ENCODE measurements around the gene CCDC197. TPM values are rescaled to one million over a fixed set of nuclear protein-coding genes. Genes with fewer than 3 reads are reported as not detected.

CCDC197 gene
- total RNA-seq, 4 donors from 2014 or later: not detected

DNA sequence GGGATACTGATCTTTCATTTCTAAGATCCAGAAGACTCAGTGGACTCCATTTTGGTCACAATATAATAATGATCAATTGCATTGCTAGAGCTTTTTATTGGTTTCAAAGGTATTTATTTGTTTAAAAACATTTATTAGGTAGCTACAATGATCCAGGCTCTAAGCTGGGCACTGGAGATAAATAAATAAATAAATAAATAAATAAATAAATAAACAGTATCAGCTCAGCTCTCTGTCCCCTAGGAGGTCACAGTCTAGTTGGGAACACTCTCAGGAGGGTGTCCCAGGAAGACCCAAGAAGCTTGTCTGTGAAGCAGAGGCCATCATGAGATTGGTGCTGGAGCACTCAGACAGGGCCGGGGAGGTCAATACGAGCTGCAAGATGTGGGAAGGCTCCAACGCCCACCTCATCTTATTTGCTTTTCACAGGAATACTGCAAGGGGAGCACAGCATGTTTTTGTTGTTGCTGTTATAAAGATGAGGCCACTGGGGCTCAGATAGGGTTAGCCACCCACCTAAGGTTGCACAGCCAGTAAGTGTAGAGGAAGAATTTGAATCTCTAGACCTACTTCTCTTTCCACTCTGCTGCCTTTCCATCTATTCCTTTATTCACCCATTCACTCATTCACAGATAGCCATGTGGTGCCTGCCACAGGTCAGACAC lies 36.2 kb upstream of the CCDC197 start:
- peaks cover 0 to 39% (median 12%) of the 10 kb centered on the region in 4 donors for H3K36me3 ChIP-seq
- H3K27ac ChIP-seq (replicated peaks in 1 of 4): peak overlapping the region; percentile 78 to 94 (median 90)
- no peaks in the 10 kb centered on the region for H3K27me3 ChIP-seq
- no peaks in the 10 kb centered on the region for H3K9me3 ChIP-seq
- TF ChIP-seq POLR2AphosphoS5 (IDR thresholded peaks at IDR 0.05): no peak
- TF ChIP-seq POLR2A (IDR thresholded peaks at IDR 0.05; ENCODE audit: low read depth): no peak
- TF ChIP-seq, protein P1, sequence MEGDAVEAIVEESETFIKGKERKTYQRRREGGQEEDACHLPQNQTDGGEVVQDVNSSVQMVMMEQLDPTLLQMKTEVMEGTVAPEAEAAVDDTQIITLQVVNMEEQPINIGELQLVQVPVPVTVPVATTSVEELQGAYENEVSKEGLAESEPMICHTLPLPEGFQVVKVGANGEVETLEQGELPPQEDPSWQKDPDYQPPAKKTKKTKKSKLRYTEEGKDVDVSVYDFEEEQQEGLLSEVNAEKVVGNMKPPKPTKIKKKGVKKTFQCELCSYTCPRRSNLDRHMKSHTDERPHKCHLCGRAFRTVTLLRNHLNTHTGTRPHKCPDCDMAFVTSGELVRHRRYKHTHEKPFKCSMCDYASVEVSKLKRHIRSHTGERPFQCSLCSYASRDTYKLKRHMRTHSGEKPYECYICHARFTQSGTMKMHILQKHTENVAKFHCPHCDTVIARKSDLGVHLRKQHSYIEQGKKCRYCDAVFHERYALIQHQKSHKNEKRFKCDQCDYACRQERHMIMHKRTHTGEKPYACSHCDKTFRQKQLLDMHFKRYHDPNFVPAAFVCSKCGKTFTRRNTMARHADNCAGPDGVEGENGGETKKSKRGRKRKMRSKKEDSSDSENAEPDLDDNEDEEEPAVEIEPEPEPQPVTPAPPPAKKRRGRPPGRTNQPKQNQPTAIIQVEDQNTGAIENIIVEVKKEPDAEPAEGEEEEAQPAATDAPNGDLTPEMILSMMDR (IDR thresholded peaks at IDR 0.05): no peak
- no peak for TF ChIP-seq EP300 (IDR thresholded peaks at IDR 0.05)
- peaks cover 66 to 89% (median 84%) of the 10 kb centered on the region in 4 donors for H3K4me1 ChIP-seq
- H3K4me3 ChIP-seq: no peak overlapping the region
- DNase-seq (ENCODE audit: extremely low spot score): no peak
- intact Hi-C loops (cut with DNase I): no loop called here
- WGBS: 79% methylated on average over 3 of the region's 3 CpGs

DNA sequence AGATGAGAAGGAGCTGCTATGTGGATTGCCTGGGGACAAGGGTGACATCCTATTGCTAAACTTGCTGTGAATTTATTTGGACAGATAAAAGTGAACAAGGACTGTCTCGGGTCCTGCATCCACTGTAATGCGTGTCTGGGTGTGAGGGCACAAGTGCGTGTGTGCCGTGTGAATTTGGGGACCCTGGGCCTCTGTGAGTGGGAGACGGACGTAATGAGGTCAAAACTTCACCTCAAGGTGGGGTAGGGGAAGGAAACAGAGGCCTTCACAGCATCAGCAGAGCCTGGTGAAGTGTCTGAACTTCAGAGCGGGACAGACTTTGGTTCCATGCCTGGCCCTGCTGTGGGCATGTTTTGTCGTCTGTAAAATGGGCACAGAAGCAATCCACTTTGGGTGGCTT lies 35.5 kb upstream of the CCDC197 start:
- intact Hi-C loops (cut with DNase I): no loop called here
- Histone ChIP-seq H3K9me3 (no peaks in the 10 kb centered on the region), H3K4me1 (peaks cover 63 to 89% (median 82%) of the 10 kb centered on the region in 4 donors), H3K27ac (replicated peaks in 1 of 4) (peak overlapping the region; percentile 40 to 94 (median 90)), H3K27me3 (no peaks in the 10 kb centered on the region), H3K4me3 (no peak overlapping the region), H3K36me3 (peaks cover 0 to 39% (median 8%) of the 10 kb centered on the region in 4 donors)
- TF ChIP-seq POLR2AphosphoS5 (IDR thresholded peaks at IDR 0.05) (no peak), POLR2A (IDR thresholded peaks at IDR 0.05; ENCODE audit: low read depth) (no peak), EP300 (IDR thresholded peaks at IDR 0.05) (no peak)
- TF ChIP-seq, protein P1 (IDR thresholded peaks at IDR 0.05): no peak
- WGBS: 89% methylated on average over 8 of the region's 8 CpGs
- no peak for DNase-seq (ENCODE audit: extremely low spot score)

DNA sequence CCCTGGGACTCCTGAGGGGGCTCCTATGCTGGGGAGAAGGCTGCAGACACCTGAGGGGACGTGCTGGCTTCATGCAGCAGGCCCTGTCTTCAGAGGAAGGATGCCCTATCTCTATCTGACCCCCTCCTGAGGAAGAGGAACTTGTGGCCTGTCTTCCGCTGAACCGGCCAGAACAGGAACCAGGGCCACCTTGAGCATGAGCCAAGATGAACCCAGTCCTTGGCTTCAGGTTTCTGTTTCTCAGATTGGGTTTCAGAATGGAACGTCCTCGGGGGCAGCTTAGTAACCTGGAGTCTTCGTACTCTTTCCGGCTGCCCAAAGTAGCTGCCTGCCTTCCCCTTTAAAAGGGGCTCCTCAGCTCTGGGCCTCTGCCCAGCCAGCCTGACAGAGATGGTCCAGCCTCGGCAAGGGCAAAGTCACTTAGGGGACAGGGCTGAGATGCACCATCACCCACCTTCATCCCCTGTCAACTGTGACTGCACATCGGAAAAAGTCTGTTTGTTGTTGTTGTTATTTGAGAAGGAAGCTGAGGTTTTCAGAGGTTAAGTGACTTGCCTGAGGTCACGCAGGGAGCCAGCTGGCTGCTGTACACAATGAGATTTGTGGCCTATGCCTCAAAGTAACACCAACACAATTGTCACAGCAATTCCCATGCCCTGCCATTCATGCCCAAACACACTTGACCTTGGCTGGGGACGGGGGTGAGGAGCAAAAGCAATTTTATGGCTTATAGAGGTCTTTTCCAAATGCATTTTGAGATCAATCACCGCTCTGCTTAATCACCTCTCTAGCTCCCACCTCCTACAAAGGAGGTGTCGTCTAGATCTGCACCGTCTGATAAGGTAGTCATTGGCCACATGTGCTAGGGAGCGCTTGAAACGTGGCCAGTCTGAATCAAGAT lies 34.1 kb upstream of the CCDC197 start:
- Histone ChIP-seq H3K27ac (replicated peaks in 1 of 4) (peak overlapping the region; percentile 89 to 95 (median 93)), H3K4me1 (peaks cover 49 to 89% (median 81%) of the 10 kb centered on the region in 4 donors), H3K36me3 (peaks cover 0 to 39% (median 8%) of the 10 kb centered on the region in 4 donors), H3K4me3 (no peak overlapping the region), H3K9me3 (no peaks in the 10 kb centered on the region), H3K27me3 (no peaks in the 10 kb centered on the region)
- intact Hi-C loops (cut with DNase I): no loop called here
- 41% methylated on average over 13 of the region's 16 CpGs for WGBS
- TF ChIP-seq EP300 (IDR thresholded peaks at IDR 0.05) (no peak), POLR2AphosphoS5 (IDR thresholded peaks at IDR 0.05) (peak in 1 of 2 donors; percentile 36)
- no peak for DNase-seq (ENCODE audit: extremely low spot score)

DNA sequence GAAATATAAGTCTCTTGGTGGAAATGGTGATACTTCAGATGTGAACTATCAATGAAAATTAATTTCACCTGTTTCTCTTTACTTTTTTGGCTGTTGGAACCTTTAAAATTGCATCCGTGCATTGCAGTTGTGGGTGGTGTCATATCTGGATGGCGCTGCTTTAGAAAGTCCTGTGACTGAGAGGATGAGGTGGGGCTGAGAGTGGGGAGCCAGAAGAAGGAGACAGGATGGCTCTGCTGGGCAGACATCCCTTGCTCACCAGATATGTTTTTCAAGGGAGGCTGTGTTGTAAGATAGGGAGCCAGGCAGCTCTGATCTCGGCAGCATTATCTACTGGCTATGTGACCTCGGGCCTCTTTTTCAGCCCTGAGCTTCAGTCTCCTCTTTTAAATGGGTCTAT lies 33.4 kb upstream of the CCDC197 start:
- no peak for TF ChIP-seq EP300 (IDR thresholded peaks at IDR 0.05)
- no peak for TF ChIP-seq POLR2AphosphoS5 (IDR thresholded peaks at IDR 0.05)
- Histone ChIP-seq H3K4me1 (peaks cover 43 to 89% (median 81%) of the 10 kb centered on the region in 4 donors), H3K27ac (replicated peaks in 1 of 4) (peak overlapping the region; percentile 89 to 95 (median 93)), H3K36me3 (peaks cover 0 to 39% (median 8%) of the 10 kb centered on the region in 4 donors), H3K4me3 (no peak overlapping the region), H3K9me3 (no peaks in the 10 kb centered on the region), H3K27me3 (no peaks in the 10 kb centered on the region)
- no peak for DNase-seq (ENCODE audit: extremely low spot score)
- 56% methylated on average over 4 of the region's 4 CpGs for WGBS
- intact Hi-C loops (cut with DNase I): no loop called here

DNA sequence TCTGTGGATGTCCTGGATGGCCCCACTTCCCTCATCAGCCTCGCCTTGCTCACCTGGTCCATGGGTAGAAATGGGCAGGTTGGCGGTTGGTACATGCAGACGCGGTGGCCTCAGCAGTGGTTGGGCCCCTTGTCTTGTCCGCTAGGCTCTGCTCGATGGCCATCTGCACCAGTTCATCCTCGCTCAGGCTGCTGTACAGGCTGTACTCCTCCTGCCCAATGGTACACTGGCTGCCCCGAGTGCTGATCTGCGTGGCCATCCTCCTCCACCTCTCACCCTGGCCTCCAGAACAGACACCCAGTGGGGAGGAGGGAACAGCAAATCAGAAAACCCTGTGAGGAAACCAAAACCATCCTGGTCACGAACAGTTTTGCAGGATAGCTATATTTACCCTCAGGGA lies 32.8 kb upstream of the CCDC197 start:
- H3K4me1 ChIP-seq: peaks cover 42 to 89% (median 81%) of the 10 kb centered on the region in 4 donors
- no peak overlapping the region for H3K4me3 ChIP-seq
- WGBS: 78% methylated on average over 10 of the region's 10 CpGs
- no peaks in the 10 kb centered on the region for H3K9me3 ChIP-seq
- TF ChIP-seq, protein P1 (IDR thresholded peaks at IDR 0.05): no peak
- TF ChIP-seq POLR2AphosphoS5 (IDR thresholded peaks at IDR 0.05) (no peak), EP300 (IDR thresholded peaks at IDR 0.05) (no peak), POLR2A (IDR thresholded peaks at IDR 0.05; ENCODE audit: low read depth) (no peak)
- H3K27me3 ChIP-seq: no peaks in the 10 kb centered on the region
- peaks cover 0 to 39% (median 6%) of the 10 kb centered on the region in 4 donors for H3K36me3 ChIP-seq
- intact Hi-C loops (cut with DNase I): no loop called here
- DNase-seq (ENCODE audit: extremely low spot score): no peak
- peak overlapping the region; percentile 89 to 95 (median 93) for H3K27ac ChIP-seq (replicated peaks in 1 of 4)

All from esophagus muscularis mucosa (tissue), 4 donors.